ENCODE data around the gene EDDM13. TPM values are rescaled to one million over a fixed set of nuclear protein-coding genes. Genes with fewer than 3 reads are reported as not detected.

EDDM13 gene
- total and polyA plus RNA-seq, 10 of the 15 experiments (the other 5 are each of a cell fraction or from before 2014, with no cell fraction given), result 0.15 to 0.37 TPM; not detected in 8

- ChIA-PET CTCF (interaction anchor here (1.4 kb wide), 1 partner anchor 13 kb away, joined by 3 read pairs; no protein-coding TSS in a partner anchor), RAD21 (ENCODE audit: unreplicated experiment) (no interaction called here), POLR2A (no interaction called here), SMC1A (ENCODE audit: uncharacterized antibody, unreplicated experiment) (no interaction called here)
- no peak for ATAC-seq
- Histone ChIP-seq H3K79me2 (ENCODE audit: control insufficient read depth, insufficient read depth, low read length) (no peaks in the 10 kb centered on the region), H3K9ac (ENCODE audit: control insufficient read depth, insufficient read depth, low read length) (no peak overlapping the region), H3K27ac (ENCODE audit: control insufficient read depth, insufficient read depth) (no peak overlapping the region), H2AFZ (ENCODE audit: control insufficient read depth, low read depth, low read length) (no peak overlapping the region), H3K27me3 (replicated peaks in 1 of 2; ENCODE audit: control insufficient read depth in 2 of 2, insufficient read depth in 2 of 2, low read length in 1 of 2) (no peaks in the 10 kb centered on the region), H3K4me2 (ENCODE audit: control insufficient read depth, insufficient read depth) (no peak overlapping the region), H4K20me1 (ENCODE audit: control insufficient read depth, insufficient read depth) (no peaks in the 10 kb centered on the region), H3K9me3 (replicated peaks; ENCODE audit: control insufficient read depth, insufficient read depth, low read length) (no peaks in the 10 kb centered on the region), H3K36me3 (ENCODE audit: control insufficient read depth in 2 of 2, insufficient read depth in 2 of 2, low read length in 1 of 2) (peaks cover 0 to 5% of the 10 kb centered on the region in 2 experiments; a peak in 1 of 4 replicates), H3K4me3 (no peak overlapping the region), H3K4me1 (ENCODE audit: control insufficient read depth, insufficient read depth, low read length) (no peaks in the 10 kb centered on the region)
- WGBS (ENCODE audit: insufficient coverage, insufficient replicate concordance, low lambda C conversion rate, missing lambda C conversion rate), result 69% methylated on average over 3 of the region's 3 CpGs
- in situ Hi-C loops (cut with MboI), result no loop called here
- FAIRE-seq, result no peak
- intact Hi-C loops (cut with micrococcal nuclease; ENCODE audit: unreplicated experiment), result no loop called here
- DNase-seq (ENCODE audit: low read depth, low spot score), result no peak
- BruUV-seq (replicated peaks), result no TSS peak
- TF ChIP-seq E2F4 (IDR thresholded peaks at IDR 0.05; ENCODE audit: low read depth, low read length) (no peak), NR2C1 (IDR thresholded peaks at IDR 0.05) (no peak), ASH2L (IDR thresholded peaks at IDR 0.05; ENCODE audit: borderline replicate concordance, low read depth) (no peak), SMAD1 (IDR thresholded peaks at IDR 0.05; ENCODE audit: low read depth, partially characterized antibody) (no peak), EP300 (IDR thresholded peaks at IDR 0.05; ENCODE audit: borderline replicate concordance in 1 of 2, control insufficient read depth in 1 of 2, low read depth in 2 of 2, low read length in 2 of 2) (no peak), CUX1 (IDR thresholded peaks at IDR 0.05; ENCODE audit: insufficient replicate concordance, low read depth, low read length) (no peak), KLF5 (IDR thresholded peaks at IDR 0.05; ENCODE audit: partially characterized antibody) (no peak), HDAC2 (IDR thresholded peaks at IDR 0.05) (no peak), SIX5 (IDR thresholded peaks at IDR 0.05; ENCODE audit: low read depth, low read length, severe bottlenecking) (no peak), SREBF1 (IDR thresholded peaks at IDR 0.05; ENCODE audit: low read length) (no peak), YY1 (IDR thresholded peaks at IDR 0.05; ENCODE audit: low read depth, low read length) (no peak), RAD51 (IDR thresholded peaks at IDR 0.05) (no peak), CHD1 (IDR thresholded peaks at IDR 0.05; ENCODE audit: low read depth, low read length) (no peak), ELK1 (IDR thresholded peaks at IDR 0.05; ENCODE audit: low read depth, low read length) (no peak), MTA3 (IDR thresholded peaks at IDR 0.05; ENCODE audit: borderline replicate concordance, low read length) (no peak), RBBP5 (conservative IDR thresholded peaks at IDR 0.05) (no peak)
Observed at GRCh38 chr19:56297010-56297409, 24.5 kb downstream of the EDDM13 start.
